GM20000 (cell line): Measurements from ENCODE around the gene CNTF.

ENCODE experiments used
- DNase-seq: peaks from one replicate; pipeline ENCODE4 v3.0.0; 2012; ENCODE audit warnings: low spot score
- TF ChIP-seq, protein P1 (sequence below): IDR thresholded peaks from 2 replicates; pipeline ENCODE4 v1.5.1; 2012; ENCODE audit warnings: mild to moderate bottlenecking, control low read depth; ENCODE audit errors: extremely low read depth, missing control alignments

The CNTF gene

DNA sequence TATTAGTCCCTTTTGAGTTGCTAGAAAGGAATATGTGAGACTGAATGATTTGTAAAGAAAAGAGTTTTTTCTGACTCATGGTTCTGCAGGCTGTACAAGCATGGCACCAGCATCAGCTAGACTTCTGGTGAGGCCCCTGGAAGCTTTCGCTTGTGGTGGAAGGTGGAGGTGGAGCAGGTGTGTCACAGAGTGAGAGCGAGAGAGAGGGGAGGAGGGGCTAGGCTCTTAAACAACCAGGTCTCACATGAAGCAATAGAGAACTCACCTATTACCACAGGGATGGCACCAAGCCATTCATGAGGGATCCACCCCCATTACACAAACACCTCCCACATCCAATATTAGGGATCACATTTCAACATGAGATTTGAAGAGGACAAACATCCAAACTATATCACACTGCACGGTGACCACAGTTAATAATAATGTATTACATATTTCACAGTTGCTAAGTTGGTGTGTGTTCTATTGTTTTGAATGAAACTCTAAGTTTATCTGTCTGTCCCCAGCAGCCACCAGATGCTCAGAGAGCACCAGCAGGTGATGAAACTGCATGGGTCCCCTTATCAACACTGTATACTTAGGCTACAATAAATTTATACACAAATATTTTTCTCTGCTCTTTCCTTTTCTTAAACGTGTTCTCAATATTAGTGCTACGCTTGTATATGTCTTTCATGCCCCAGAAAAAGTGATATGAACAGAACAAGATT is 29.5 kb upstream of the CNTF start:
- TF ChIP-seq, protein P1, sequence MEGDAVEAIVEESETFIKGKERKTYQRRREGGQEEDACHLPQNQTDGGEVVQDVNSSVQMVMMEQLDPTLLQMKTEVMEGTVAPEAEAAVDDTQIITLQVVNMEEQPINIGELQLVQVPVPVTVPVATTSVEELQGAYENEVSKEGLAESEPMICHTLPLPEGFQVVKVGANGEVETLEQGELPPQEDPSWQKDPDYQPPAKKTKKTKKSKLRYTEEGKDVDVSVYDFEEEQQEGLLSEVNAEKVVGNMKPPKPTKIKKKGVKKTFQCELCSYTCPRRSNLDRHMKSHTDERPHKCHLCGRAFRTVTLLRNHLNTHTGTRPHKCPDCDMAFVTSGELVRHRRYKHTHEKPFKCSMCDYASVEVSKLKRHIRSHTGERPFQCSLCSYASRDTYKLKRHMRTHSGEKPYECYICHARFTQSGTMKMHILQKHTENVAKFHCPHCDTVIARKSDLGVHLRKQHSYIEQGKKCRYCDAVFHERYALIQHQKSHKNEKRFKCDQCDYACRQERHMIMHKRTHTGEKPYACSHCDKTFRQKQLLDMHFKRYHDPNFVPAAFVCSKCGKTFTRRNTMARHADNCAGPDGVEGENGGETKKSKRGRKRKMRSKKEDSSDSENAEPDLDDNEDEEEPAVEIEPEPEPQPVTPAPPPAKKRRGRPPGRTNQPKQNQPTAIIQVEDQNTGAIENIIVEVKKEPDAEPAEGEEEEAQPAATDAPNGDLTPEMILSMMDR: no peak
- no peak for DNase-seq

DNA sequence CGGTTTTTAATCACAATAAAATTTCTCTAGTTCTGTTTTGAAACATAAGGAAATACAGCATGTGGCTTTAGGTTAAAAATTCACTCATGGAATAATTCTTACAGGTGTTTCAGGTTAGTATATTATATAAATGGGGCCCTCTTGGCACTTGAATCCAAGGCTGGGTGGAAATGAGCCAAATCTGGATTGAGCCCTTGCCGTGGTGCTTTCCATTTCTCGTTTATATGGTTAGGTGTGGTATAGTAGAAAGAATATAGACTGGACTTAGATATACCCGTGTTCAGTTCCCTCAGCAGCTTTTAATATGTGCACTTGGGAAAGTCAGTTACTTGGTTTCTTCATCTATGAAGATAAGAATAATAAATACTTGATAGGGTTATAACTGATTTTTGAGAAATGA is 27.6 kb upstream of the CNTF start:
- DNase-seq: no peak
- TF ChIP-seq, protein P1: no peak

DNA sequence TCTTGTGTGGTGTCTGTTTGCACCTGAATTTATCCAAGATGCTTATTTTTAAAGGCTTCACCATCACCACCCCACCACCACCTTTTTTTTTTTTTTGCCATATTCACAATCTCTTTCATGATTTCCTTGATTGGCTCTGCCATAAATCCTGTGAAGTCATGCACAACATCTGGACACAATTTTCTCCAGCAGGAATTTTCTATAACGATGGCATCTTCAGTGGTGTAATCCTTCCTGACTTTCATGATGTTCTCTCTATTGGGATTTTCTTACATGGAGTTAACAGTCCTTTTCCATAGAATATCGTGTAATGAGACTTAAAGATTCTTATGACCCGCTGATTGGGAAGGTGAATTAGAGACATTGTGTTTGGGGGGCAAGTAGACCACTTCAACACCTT is 25.8 kb upstream of the CNTF start:
- DNase-seq: no peak
- TF ChIP-seq, protein P1: no peak

DNA sequence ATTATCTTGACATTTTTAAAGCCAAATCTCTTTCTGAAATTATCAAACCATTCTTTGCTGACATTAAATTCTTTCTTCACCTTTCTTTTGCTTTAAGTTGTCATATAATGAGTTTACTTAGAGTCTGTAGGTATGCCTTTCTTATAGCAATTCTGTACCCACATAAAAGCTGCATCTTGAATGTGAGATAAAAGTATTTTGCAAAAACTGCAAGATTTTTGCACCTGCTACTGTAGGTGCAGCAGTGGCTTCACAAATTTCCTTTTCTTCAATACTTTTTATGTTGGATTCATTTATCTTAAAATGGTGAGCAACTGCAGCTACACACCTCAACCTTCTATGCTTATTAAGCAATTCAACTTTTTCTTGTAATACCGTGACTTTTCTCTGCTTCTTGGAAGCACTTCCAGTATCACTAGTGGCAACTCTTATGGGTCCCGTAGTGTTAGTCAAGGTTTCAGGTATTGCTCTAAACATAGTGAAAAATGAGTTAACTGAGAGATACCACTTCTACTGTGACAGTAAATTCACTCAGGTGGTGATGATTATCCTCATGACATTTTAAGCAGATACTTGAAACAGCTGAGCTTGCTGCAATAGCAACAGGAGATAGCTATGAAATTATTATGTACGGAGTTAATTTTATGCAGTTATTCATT is 24.9 kb upstream of the CNTF start:
- DNase-seq: no peak
- TF ChIP-seq, protein P1: no peak

DNA sequence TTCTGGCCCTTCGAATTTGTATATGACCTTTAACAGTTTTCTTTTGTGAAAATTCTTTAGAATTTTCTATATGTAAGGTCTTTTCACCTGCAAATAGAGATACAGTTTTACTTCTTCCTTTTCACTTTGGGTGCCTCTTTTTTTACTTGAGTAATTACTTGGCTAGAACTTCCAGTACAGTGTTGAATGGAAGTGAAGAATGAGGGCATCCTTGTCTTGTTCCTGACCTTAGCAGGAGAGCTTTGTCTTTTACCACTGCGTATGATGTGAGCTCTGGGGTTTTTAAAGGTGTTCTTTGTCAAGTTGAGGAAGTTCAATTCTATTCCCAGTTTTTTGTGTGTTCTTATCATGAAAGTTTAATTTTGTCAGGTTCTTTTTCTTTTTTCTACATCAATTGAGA is 22.0 kb upstream of the CNTF start:
- no peak for DNase-seq
- TF ChIP-seq, protein P1: no peak

DNA sequence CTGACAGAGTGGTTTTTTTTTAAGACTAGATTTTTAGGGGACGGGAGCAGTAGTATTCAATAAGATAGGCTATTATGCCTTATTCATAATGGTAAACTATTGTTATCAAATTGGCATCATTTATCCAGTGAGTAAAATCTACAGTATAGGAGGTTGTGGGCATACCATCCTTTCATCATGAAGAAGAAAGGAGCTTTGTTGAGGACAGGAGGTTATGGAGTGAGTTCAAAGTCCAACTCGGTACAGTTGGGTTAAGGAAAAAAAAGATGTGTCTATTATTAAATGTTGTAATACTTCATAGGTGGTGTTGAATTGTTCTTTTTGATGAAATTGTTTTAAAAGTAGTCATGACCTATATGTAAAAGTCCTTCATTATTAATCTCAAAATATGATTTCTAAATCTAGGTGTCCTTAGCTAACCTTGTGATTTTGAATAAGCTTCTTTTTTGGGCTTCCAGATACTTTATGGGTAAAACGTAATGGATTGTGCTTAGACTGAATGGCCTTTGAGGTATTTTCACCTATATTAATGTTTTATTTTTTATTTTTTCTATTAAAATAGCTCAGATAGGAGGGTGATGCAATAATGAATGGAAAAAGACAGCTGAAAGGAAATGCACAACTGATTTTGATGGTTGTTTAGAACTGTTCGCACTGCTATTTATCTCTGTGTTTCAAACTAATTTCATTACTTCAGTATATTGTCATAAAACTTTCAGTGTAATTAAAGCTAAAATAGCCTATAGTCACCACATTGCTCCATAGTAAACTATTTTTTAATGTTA is 15.3 kb upstream of the CNTF start:
- no peak for DNase-seq
- TF ChIP-seq, protein P1: no peak

DNA sequence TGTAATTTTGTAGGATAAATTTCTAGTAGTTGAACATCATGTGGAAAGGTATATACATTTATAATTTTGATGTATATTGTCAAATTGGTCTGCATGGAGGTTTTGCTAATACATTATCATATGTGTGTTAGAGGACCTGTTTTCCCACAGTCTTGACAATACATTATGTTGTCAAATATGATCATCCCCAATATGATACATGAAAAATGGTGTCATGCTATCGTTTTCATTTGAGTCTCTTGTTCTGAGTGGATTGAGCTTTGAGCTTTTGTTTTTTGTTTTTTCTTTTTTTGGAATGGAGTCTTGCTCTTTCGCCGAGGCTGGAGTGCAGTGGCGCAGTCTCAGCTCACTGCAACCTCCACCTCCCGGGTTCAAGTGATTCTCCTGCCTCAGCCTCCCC is 14.1 kb upstream of the CNTF start:
- no peak for DNase-seq
- TF ChIP-seq, protein P1: no peak
